Thyroid gland (tissue), 4 donors: ENCODE measurements around the gene NFIX.

ENCODE experiments used
- CTCF ChIP-seq, 6 experiments: fragments of 200-600 bp in 3 of 6; fragments of 450-650 bp in 3 of 6; sonication (generic) in 3 of 6; IDR thresholded peaks; one replicate each; pipeline ENCODE4 v1.5.1; 2016 to 2019; ENCODE audit warnings: antibody characterized with exemption in 6 of 6, mild to moderate bottlenecking in 2 of 6, inconsistent platforms in 1 of 6, moderate library complexity in 1 of 6
- POLR2A ChIP-seq, 2 donors: fragments of 450-650 bp; IDR thresholded peaks; one replicate each; pipeline ENCODE4 v1.6.1; 2017; ENCODE audit warnings: antibody characterized with exemption in 2 of 2, mild to moderate bottlenecking in 2 of 2, moderate library complexity in 1 of 2

GRCh38 chr19:13034636-13035035 is 39.4 kb downstream of the NFIX start:
- TF ChIP-seq CTCF (IDR thresholded peaks at IDR 0.05) (no peak), POLR2A (IDR thresholded peaks at IDR 0.05) (no peak)
